Smooth muscle cell (in vitro differentiated cells): ENCODE results near the gene CNN2. TPM values are rescaled to one million over a fixed set of nuclear protein-coding genes. Genes with fewer than 3 reads are reported as not detected.
A peak's percentile ranks its signal among the peaks of the same experiment; 100 is the strongest.

Experiments used
- DNase-seq: peaks from one replicate; lab custom pipeline; 2025; ENCODE audit not compliant: unreplicated experiment; lab: John Stamatoyannopoulos, UW
- H2AFZ ChIP-seq: fragments of 200-600 bp; sonication (generic); 2 replicates; pipeline ENCODE4 v1.6.0; 2016; ENCODE audit warnings: antibody characterized with exemption, low read depth, mild to moderate bottlenecking
- H3F3A ChIP-seq: fragments of 200-600 bp; sonication (generic); 2 replicates; pipeline ENCODE4 v1.6.0; 2017; ENCODE audit warnings: antibody characterized with exemption, low read depth
- H3K27ac ChIP-seq: fragments of 200-600 bp; sonication (generic); 2 replicates; pipeline ENCODE4 v1.5.1; 2016; ENCODE audit warnings: low read depth, mild to moderate bottlenecking
- H3K27me3 ChIP-seq: fragments of 200-600 bp; sonication (generic); 2 replicates; pipeline ENCODE4 v1.6.1; 2016; ENCODE audit warnings: low read depth, mild to moderate bottlenecking
- H3K36me3 ChIP-seq: fragments of 200-600 bp; sonication (generic); 2 replicates; pipeline ENCODE4 v1.5.1; 2016; ENCODE audit warnings: low read depth
- H3K4me1 ChIP-seq: fragments of 200-600 bp; sonication (generic); 2 replicates; pipeline ENCODE4 v1.5.1; 2016; ENCODE audit warnings: low read depth
- H3K4me2 ChIP-seq: fragments of 200-600 bp; sonication (generic); 2 replicates; pipeline ENCODE4 v1.6.0; 2016; ENCODE audit warnings: mild to moderate bottlenecking
- H3K4me3 ChIP-seq: fragments of 200-600 bp; sonication (generic); 2 replicates; pipeline ENCODE4 v1.5.1; 2016; ENCODE audit warnings: mild to moderate bottlenecking
- H3K79me2 ChIP-seq: fragments of 200-600 bp; sonication (generic); 2 replicates; pipeline ENCODE4 v1.6.0; 2016; ENCODE audit warnings: low read depth, mild to moderate bottlenecking
- H3K9ac ChIP-seq: fragments of 200-600 bp; sonication (generic); 2 replicates; pipeline ENCODE4 v1.6.0; 2016; ENCODE audit warnings: low read depth
- H3K9me3 ChIP-seq: fragments of 200-600 bp; sonication (generic); replicated peaks from 2 replicates; pipeline ENCODE4 v1.5.1; 2016; ENCODE audit warnings: low read depth
- H4K20me1 ChIP-seq: fragments of 200-600 bp; sonication (generic); 2 replicates; pipeline ENCODE4 v1.6.0; 2016; ENCODE audit warnings: low read depth
- CTCF ChIP-seq: fragments of 200-600 bp; sonication (generic); IDR thresholded peaks from 2 replicates; pipeline ENCODE4 v1.5.1; 2017; ENCODE audit warnings: borderline replicate concordance, mild to moderate bottlenecking, antibody characterized with exemption; ENCODE audit not compliant: insufficient read depth, poor library complexity, severe bottlenecking
- WGBS: methylation state at CpG from one replicate; pipeline ENCODE4 v1.1.7; 2016; ENCODE audit warnings: low lambda C conversion rate; 5-methylcytosine and 5-hydroxymethylcytosine counted together
- polyA plus RNA-seq: library from polyadenylated mRNA; unstranded; fragments of >200 nt; fragmentation: Nextera tagmentation; extraction: Ambion mirVana; gene quantifications from 2 replicates; pipeline ENCODE4 v1.2.1, GENCODE V29; 2016
- total RNA-seq: library from RNA; depleted of rRNA; stranded (reverse); fragments of >200 nt; gene quantifications from 2 replicates; pipeline ENCODE4 v1.2.3, GENCODE V29; 2014

CNN2 gene
- total and polyA plus RNA-seq, 2 experiments from 2014 or later, result 150 to 392 TPM

- Histone ChIP-seq H3K27me3 (peaks cover 39% of the 10 kb centered on the region), H3K9me3 (no peaks in the 10 kb centered on the region), H3K27ac (no peak overlapping the region), H3F3A (peaks cover 5% of the 10 kb centered on the region), H3K36me3 (no peaks in the 10 kb centered on the region), H3K4me1 (peaks cover 6% of the 10 kb centered on the region), H3K4me3 (peak overlapping the region; percentile 47), H3K79me2 (no peaks in the 10 kb centered on the region), H3K9ac (no peak overlapping the region), H3K4me2 (peak overlapping the region; percentile 88), H4K20me1 (peaks cover 8% of the 10 kb centered on the region), H2AFZ (no peak overlapping the region)
- WGBS, result 17% methylated on average over 20 of the region's 38 CpGs
- no peak for TF ChIP-seq CTCF
- no peak for DNase-seq
These were observed 41.0 kb downstream of the CNN2 start for GRCh38 chr19:1067341-1067957.

- Histone ChIP-seq H3K4me3 (no peak overlapping the region), H3K4me2 (no peak overlapping the region), H3F3A (peaks cover 5% of the 10 kb centered on the region), H3K79me2 (no peaks in the 10 kb centered on the region), H3K27ac (no peak overlapping the region), H3K27me3 (peaks cover 39% of the 10 kb centered on the region), H3K9me3 (no peaks in the 10 kb centered on the region), H3K4me1 (peaks cover 6% of the 10 kb centered on the region), H3K9ac (no peak overlapping the region), H4K20me1 (peaks cover 10% of the 10 kb centered on the region), H2AFZ (no peak overlapping the region), H3K36me3 (no peaks in the 10 kb centered on the region)
- WGBS, result 94% methylated on average over 41 of the region's 45 CpGs
- no peak for TF ChIP-seq CTCF
- DNase-seq, result no peak
These were observed 41.9 kb downstream of the CNN2 start for GRCh38 chr19:1068009-1069001.

GRCh38 chr19:1069009-1069779 is 42.8 kb downstream of the CNN2 start:
- Histone ChIP-seq H3K4me2 (no peak overlapping the region), H4K20me1 (peaks cover 10% of the 10 kb centered on the region), H3F3A (peaks cover 5% of the 10 kb centered on the region), H3K36me3 (no peaks in the 10 kb centered on the region), H3K4me3 (no peak overlapping the region), H3K79me2 (no peaks in the 10 kb centered on the region), H3K27ac (no peak overlapping the region), H3K27me3 (peaks cover 39% of the 10 kb centered on the region), H3K9ac (no peak overlapping the region), H2AFZ (no peak overlapping the region), H3K4me1 (peaks cover 6% of the 10 kb centered on the region), H3K9me3 (no peaks in the 10 kb centered on the region)
- no peak for TF ChIP-seq CTCF
- WGBS, result 88% methylated on average over 25 of the region's 25 CpGs
- DNase-seq, result no peak
